Measurements from ENCODE around the gene FAM107B. TPM values are rescaled to one million over a fixed set of nuclear protein-coding genes. Genes with fewer than 3 reads are reported as not detected.

The FAM107B gene
- total and polyA plus RNA-seq, 2 of the 8 experiments (the other 6 are each of a cell fraction or from before 2014, with no cell fraction given): 7.5 to 28.1 TPM

DNA sequence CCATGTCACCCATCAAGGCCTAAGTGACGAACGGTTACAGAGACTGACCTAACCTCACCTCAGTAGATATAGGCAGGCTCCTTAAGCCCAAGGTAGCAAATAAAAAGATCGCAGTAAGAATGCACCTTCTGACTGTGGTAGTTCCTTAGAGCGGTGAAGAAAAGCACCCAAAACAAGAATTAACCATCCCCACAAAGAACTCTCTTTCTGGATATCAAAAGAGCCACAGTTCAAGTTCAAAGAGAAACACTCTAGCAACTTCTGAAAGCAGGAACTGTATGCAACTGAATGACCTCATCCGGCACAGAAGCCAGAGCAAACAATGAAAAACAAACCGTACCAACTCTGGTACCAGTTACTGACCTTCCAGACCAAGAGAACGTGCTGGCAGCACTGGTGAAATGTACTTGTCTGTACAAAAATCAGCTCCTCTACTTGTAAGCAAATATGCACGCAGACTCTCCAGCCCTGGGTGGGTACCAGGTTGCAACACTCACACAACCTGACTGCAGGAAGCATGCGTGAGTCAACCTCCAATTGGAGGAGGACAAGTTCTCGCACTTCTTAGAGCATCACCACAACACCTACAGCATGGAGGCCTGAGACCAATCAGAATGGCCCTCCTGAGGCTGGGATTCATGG lies 202.7 kb downstream of the FAM107B start:
- Histone ChIP-seq H3K4me2 (ENCODE audit: insufficient read depth in 1 of 2, low read depth in 2 of 2, low read length in 2 of 2) (no peak overlapping the region), H3K79me2 (ENCODE audit: control insufficient read depth in 1 of 2, insufficient read depth in 2 of 2, low read length in 2 of 2) (peaks cover 0 to 29% of the 10 kb centered on the region in 2 experiments; a peak in 2 of 4 replicates), H3K4me3 (ENCODE audit: extremely low read depth in 1 of 4, insufficient read depth in 2 of 4, low read depth in 3 of 4, low read length in 4 of 4) (no peak overlapping the region), H4K20me1 (replicated peaks in 1 of 2; ENCODE audit: control insufficient read depth in 1 of 2, insufficient read depth in 2 of 2, low read length in 2 of 2) (no peaks in the 10 kb centered on the region), H3K9ac (replicated peaks in 1 of 4; ENCODE audit: extremely low read depth in 1 of 4, low read depth in 3 of 4, low read length in 3 of 4) (no peak overlapping the region), H4K91ac (replicated peaks; ENCODE audit: insufficient read length, low read length) (no peak overlapping the region), H2BK120ac (replicated peaks; ENCODE audit: low read depth, low read length) (no peak overlapping the region), H2BK20ac (ENCODE audit: low read length) (no peak overlapping the region), H2BK5ac (ENCODE audit: low read depth, low read length) (no peak overlapping the region), H3K27me3 (replicated peaks in 1 of 4; ENCODE audit: control insufficient read depth in 3 of 4, extremely low read depth in 1 of 4, insufficient read depth in 3 of 4, low read length in 3 of 4) (no peaks in the 10 kb centered on the region), H3K9me3 (ENCODE audit: insufficient read depth in 2 of 2, low read depth in 1 of 2, low read length in 1 of 2) (no peaks in the 10 kb centered on the region), H2AFZ (ENCODE audit: low read length) (no peak overlapping the region), H3K14ac (ENCODE audit: insufficient read length) (no peak overlapping the region), H3K79me1 (ENCODE audit: low read depth, low read length) (no peaks in the 10 kb centered on the region; the same call in 1 of the 2 replicates), H2BK12ac (ENCODE audit: low read depth, low read length) (no peak overlapping the region), H3K4me1 (replicated peaks in 1 of 4; ENCODE audit: control insufficient read depth in 3 of 4, insufficient read depth in 4 of 4, low read length in 3 of 4) (no peaks in the 10 kb centered on the region; a peak in 2 of 7 replicates), H4K5ac (ENCODE audit: insufficient read length, low read depth, low read length) (no peak overlapping the region), H3K18ac (ENCODE audit: extremely low read depth, low read length) (no peak overlapping the region), H2AK5ac (ENCODE audit: low read depth, low read length) (no peak overlapping the region), H2BK15ac (ENCODE audit: low read length) (no peak overlapping the region), H3K36me3 (ENCODE audit: control insufficient read depth in 2 of 4, insufficient read depth in 4 of 4, low read length in 3 of 4) (no peaks in the 10 kb centered on the region), H3K4ac (replicated peaks; ENCODE audit: insufficient read length, low read depth, low read length) (no peak overlapping the region), H4K8ac (ENCODE audit: extremely low read depth, insufficient read depth, low read length) (no peak overlapping the region), H3K27ac (ENCODE audit: low read depth, low read length) (no peak overlapping the region), H3K23ac (ENCODE audit: insufficient read length) (no peak overlapping the region), H3K56ac (replicated peaks; ENCODE audit: insufficient read length, low read depth, low read length) (no peak overlapping the region), H3K23me2 (ENCODE audit: low read depth, low read length) (no peaks in the 10 kb centered on the region)
- ChIA-PET POLR2A (ENCODE audit: partially characterized antibody) (no interaction called here), CTCF (ENCODE audit: partially characterized antibody) (no interaction called here)
- WGBS, 2 experiments (ENCODE audit: extremely low coverage in 1 of 2, insufficient coverage in 1 of 2, insufficient read length in 1 of 2, insufficient replicate concordance in 2 of 2, low coverage in 1 of 2, low lambda C conversion rate in 2 of 2, missing lambda C conversion rate in 1 of 2): 92% methylated on average over 10 of the region's 10 CpGs; no CpG with 5 or more reads in 1 of the 2 experiments
- no peak for FAIRE-seq
- no peak for DNase-seq (ENCODE audit: low read depth in 1 of 2, low spot score in 2 of 2)
- TF ChIP-seq, protein P1, sequence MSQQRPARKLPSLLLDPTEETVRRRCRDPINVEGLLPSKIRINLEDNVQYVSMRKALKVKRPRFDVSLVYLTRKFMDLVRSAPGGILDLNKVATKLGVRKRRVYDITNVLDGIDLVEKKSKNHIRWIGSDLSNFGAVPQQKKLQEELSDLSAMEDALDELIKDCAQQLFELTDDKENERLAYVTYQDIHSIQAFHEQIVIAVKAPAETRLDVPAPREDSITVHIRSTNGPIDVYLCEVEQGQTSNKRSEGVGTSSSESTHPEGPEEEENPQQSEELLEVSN (IDR thresholded peaks at IDR 0.05): no peak
- TF ChIP-seq TBP (IDR thresholded peaks at IDR 0.05; ENCODE audit: low read depth, low read length) (no peak), RXRA (IDR thresholded peaks at IDR 0.05; ENCODE audit: insufficient read depth, low read depth, low read length) (no peak), SP4 (IDR thresholded peaks at IDR 0.05; ENCODE audit: low read length) (no peak), GABPA (IDR thresholded peaks at IDR 0.05; ENCODE audit: borderline replicate concordance, insufficient read depth, low read length) (no peak), RNF2 (IDR thresholded peaks at IDR 0.05; ENCODE audit: borderline replicate concordance, low read depth, low read length, missing control alignments, poor library complexity, severe bottlenecking) (no peak), RFX5 (IDR thresholded peaks at IDR 0.05; ENCODE audit: borderline replicate concordance, low read depth, low read length) (no peak), CBX8 (IDR thresholded peaks at IDR 0.05; ENCODE audit: borderline replicate concordance, low read depth, low read length) (no peak), ASH2L (IDR thresholded peaks at IDR 0.05; ENCODE audit: low read length) (no peak)
- TF ChIP-seq, protein P2, sequence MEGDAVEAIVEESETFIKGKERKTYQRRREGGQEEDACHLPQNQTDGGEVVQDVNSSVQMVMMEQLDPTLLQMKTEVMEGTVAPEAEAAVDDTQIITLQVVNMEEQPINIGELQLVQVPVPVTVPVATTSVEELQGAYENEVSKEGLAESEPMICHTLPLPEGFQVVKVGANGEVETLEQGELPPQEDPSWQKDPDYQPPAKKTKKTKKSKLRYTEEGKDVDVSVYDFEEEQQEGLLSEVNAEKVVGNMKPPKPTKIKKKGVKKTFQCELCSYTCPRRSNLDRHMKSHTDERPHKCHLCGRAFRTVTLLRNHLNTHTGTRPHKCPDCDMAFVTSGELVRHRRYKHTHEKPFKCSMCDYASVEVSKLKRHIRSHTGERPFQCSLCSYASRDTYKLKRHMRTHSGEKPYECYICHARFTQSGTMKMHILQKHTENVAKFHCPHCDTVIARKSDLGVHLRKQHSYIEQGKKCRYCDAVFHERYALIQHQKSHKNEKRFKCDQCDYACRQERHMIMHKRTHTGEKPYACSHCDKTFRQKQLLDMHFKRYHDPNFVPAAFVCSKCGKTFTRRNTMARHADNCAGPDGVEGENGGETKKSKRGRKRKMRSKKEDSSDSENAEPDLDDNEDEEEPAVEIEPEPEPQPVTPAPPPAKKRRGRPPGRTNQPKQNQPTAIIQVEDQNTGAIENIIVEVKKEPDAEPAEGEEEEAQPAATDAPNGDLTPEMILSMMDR (IDR thresholded peaks at IDR 0.05; ENCODE audit: control extremely low read depth in 1 of 3, insufficient read depth in 1 of 3, low read depth in 1 of 3, low read length in 3 of 3): no peak

Data from H1 (cell line).